K562 (cell line): ENCODE data around the gene CCNB1IP1. TPM values are rescaled to one million over a fixed set of nuclear protein-coding genes. Genes with fewer than 3 reads are reported as not detected.

Source experiments
- CREM ChIP-seq: IDR thresholded peaks from 2 replicates; pipeline ENCODE4 v1.6.1; 2014; ENCODE audit warnings: antibody characterized with exemption, low read depth
- GATA2 ChIP-seq: sonication (generic); formaldehyde crosslinking; IDR thresholded peaks from 2 replicates; pipeline ENCODE4 v1.4.0; 2020; ENCODE audit warnings: mild to moderate bottlenecking, missing genetic modification reagents
- NR2C1 ChIP-seq, 2 experiments: fragments of 450-650 bp; IDR thresholded peaks; 2 replicates each; pipeline ENCODE4 v1.6.1; 2017; ENCODE audit warnings: mild to moderate bottlenecking in 2 of 2, antibody characterized with exemption in 1 of 2, inconsistent platforms in 1 of 2, missing compliant biosample characterization in 1 of 2, missing genetic modification characterization in 1 of 2
- NR2C2 ChIP-seq, 2 experiments: fragments of 200-800 bp in 1 of 2; sonication (Bioruptor generic) in 1 of 2; sonication (generic) in 1 of 2; formaldehyde crosslinking in 1 of 2; IDR thresholded peaks; 2 replicates each; pipeline versions ENCODE4 v1.6.1 to v1.8.0; 2016 to 2022; ENCODE audit warnings: mild to moderate bottlenecking in 1 of 2, missing compliant biosample characterization in 1 of 2, missing genetic modification characterization in 1 of 2, missing genetic modification reagents in 1 of 2
- polyA plus RNA-seq, 8 experiments: library from polyadenylated mRNA; depleted of rRNA in 4 of 8; stranded (reverse) in 5 of 8; unstranded in 3 of 8; fragments of >200 nt; fragmentation: Nextera tagmentation in 2 of 8; fragmentation: Illumina TruSeq in 1 of 8; extraction: Ambion mirVana in 2 of 8; extraction: Trizol in 1 of 8; gene quantifications; 2 replicates each; pipeline versions ENCODE4 v1.2.1 to v1.2.3, GENCODE V29; 2011 to 2014; ENCODE audit warnings: inconsistent platforms in 1 of 8, missing spikeins in 1 of 8
- total RNA-seq, 7 experiments: library from RNA; depleted of rRNA in 6 of 7; stranded (reverse); fragments of >200 nt in 6 of 7; fragmentation: Illumina TruSeq in 2 of 7; extraction: Trizol in 2 of 7; gene quantifications; 2 replicates each; pipeline versions ENCODE4 v1.2.1 to v1.2.3, GENCODE V29; 2011 to 2021; ENCODE audit warnings: low replicate concordance in 1 of 7
- TF ChIP-seq, protein P1 (sequence below), 2 experiments: fragments of 450-650 bp; formaldehyde crosslinking in 1 of 2; IDR thresholded peaks; 2 replicates each; pipeline versions ENCODE4 v1.4.0 to v1.6.1; 2014 to 2020; ENCODE audit warnings: mild to moderate bottlenecking in 2 of 2, borderline replicate concordance in 1 of 2, low read depth in 1 of 2
- TF ChIP-seq, protein P2 (sequence below): fragments of 450-650 bp; formaldehyde crosslinking; IDR thresholded peaks from 2 replicates; pipeline ENCODE4 v1.4.0; 2020; ENCODE audit warnings: mild to moderate bottlenecking, moderate library complexity
- TF ChIP-seq, protein P3 (sequence below): fragments of 200-800 bp; sonication (Bioruptor generic); IDR thresholded peaks from 2 replicates; pipeline ENCODE4 v1.6.1; 2017; ENCODE audit warnings: missing genetic modification characterization, missing compliant biosample characterization
- TF ChIP-seq, protein P4 (sequence below): IDR thresholded peaks from 2 replicates; pipeline ENCODE4 v1.6.1; 2012; ENCODE audit warnings: low read depth, low read length, improper control_type of control experiment, borderline replicate concordance
- TF ChIP-seq, protein P5 (sequence below): fragments of 450-650 bp; formaldehyde crosslinking; IDR thresholded peaks from 2 replicates; pipeline ENCODE4 v1.4.0; 2022; ENCODE audit warnings: missing genetic modification characterization

Gene CCNB1IP1
- total and polyA plus RNA-seq, 9 of the 15 experiments (the other 6 are each of a cell fraction or from before 2014, with no cell fraction given), result 51.8 to 152 (median 81.0) TPM

DNA sequence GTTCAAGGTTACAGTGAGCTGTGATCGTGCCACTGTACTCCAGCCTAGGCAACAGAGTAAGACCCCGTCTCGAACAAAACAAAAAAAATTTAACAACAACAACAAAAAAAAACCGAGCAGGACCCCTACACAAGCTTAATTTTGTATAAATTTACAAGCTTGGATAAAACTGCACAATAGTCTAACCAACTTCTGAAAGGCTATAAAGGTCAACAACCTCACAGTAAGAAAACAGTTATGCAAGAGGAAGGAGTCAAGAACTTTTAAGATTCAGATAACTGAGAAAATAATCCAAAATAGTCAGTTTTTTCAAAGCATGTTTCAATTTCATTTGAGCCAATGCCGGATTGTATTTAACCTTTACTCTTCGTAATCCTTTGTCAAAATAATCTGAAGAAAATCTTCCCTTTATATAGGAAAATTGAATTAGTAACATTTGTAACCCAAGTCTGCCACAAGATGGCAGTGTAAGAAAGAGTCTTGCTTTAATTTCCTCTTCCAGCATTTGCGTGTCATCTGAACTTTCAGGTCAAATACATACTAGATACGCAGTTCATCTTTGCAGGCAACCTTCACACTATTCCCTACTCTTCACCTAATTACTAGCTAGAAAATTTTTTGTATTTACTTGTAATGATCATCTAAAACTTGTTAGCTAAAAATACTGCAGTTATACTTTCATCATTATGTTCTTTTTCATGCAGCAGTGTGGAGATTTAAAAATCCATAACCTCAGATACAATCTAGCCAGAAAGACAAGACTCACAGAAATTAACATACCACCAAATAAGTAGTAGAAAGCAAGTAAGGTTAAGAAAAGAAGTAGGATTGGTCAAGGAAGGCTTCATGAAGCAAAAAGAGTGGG lies 5.8 kb downstream of the CCNB1IP1 start (continued):
- TF ChIP-seq, protein P1, sequence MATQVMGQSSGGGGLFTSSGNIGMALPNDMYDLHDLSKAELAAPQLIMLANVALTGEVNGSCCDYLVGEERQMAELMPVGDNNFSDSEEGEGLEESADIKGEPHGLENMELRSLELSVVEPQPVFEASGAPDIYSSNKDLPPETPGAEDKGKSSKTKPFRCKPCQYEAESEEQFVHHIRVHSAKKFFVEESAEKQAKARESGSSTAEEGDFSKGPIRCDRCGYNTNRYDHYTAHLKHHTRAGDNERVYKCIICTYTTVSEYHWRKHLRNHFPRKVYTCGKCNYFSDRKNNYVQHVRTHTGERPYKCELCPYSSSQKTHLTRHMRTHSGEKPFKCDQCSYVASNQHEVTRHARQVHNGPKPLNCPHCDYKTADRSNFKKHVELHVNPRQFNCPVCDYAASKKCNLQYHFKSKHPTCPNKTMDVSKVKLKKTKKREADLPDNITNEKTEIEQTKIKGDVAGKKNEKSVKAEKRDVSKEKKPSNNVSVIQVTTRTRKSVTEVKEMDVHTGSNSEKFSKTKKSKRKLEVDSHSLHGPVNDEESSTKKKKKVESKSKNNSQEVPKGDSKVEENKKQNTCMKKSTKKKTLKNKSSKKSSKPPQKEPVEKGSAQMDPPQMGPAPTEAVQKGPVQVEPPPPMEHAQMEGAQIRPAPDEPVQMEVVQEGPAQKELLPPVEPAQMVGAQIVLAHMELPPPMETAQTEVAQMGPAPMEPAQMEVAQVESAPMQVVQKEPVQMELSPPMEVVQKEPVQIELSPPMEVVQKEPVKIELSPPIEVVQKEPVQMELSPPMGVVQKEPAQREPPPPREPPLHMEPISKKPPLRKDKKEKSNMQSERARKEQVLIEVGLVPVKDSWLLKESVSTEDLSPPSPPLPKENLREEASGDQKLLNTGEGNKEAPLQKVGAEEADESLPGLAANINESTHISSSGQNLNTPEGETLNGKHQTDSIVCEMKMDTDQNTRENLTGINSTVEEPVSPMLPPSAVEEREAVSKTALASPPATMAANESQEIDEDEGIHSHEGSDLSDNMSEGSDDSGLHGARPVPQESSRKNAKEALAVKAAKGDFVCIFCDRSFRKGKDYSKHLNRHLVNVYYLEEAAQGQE (IDR thresholded peaks at IDR 0.05; ENCODE audit: borderline replicate concordance), result peak; percentile 60; the same call in 1 of the 2 replicates
- TF ChIP-seq, protein P1 (CRISPR knock-in tag; IDR thresholded peaks at IDR 0.05; ENCODE audit: low read depth), result no peak
- 0 out of 2 replicates have a peak, but pooled peaks have one; percentile 7 for TF ChIP-seq CREM
- TF ChIP-seq GATA2 (CRISPR knock-in tag), result no peak
- TF ChIP-seq, protein P2, sequence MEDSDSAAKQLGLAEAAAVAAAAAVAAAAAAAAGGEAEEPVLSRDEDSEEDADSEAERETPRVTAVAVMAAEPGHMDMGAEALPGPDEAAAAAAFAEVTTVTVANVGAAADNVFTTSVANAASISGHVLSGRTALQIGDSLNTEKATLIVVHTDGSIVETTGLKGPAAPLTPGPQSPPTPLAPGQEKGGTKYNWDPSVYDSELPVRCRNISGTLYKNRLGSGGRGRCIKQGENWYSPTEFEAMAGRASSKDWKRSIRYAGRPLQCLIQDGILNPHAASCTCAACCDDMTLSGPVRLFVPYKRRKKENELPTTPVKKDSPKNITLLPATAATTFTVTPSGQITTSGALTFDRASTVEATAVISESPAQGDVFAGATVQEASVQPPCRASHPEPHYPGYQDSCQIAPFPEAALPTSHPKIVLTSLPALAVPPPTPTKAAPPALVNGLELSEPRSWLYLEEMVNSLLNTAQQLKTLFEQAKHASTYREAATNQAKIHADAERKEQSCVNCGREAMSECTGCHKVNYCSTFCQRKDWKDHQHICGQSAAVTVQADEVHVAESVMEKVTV (CRISPR knock-in tag), result peak; percentile 45; the same call in 1 of the 2 replicates
- TF ChIP-seq, protein P3, sequence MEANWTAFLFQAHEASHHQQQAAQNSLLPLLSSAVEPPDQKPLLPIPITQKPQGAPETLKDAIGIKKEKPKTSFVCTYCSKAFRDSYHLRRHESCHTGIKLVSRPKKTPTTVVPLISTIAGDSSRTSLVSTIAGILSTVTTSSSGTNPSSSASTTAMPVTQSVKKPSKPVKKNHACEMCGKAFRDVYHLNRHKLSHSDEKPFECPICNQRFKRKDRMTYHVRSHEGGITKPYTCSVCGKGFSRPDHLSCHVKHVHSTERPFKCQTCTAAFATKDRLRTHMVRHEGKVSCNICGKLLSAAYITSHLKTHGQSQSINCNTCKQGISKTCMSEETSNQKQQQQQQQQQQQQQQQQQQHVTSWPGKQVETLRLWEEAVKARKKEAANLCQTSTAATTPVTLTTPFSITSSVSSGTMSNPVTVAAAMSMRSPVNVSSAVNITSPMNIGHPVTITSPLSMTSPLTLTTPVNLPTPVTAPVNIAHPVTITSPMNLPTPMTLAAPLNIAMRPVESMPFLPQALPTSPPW, result no peak
- no peak for TF ChIP-seq NR2C2 (CRISPR knock-in tag; IDR thresholded peaks at IDR 0.05)
- peak; percentile 54 for TF ChIP-seq NR2C2 (tag; IDR thresholded peaks at IDR 0.05)
- TF ChIP-seq, protein P4, sequence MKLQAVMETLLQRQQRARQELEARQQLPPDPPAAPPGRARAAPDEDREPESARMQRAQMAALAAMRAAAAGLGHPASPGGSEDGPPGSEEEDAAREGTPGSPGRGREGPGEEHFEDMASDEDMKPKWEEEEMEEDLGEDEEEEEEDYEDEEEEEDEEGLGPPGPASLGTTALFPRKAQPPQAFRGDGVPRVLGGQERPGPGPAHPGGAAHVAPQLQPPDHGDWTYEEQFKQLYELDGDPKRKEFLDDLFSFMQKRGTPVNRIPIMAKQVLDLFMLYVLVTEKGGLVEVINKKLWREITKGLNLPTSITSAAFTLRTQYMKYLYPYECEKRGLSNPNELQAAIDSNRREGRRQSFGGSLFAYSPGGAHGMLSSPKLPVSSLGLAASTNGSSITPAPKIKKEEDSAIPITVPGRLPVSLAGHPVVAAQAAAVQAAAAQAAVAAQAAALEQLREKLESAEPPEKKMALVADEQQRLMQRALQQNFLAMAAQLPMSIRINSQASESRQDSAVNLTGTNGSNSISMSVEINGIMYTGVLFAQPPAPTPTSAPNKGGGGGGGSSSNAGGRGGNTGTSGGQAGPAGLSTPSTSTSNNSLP, result peak; percentile 68; the same call in 1 of the 2 replicates
- TF ChIP-seq, protein P5, sequence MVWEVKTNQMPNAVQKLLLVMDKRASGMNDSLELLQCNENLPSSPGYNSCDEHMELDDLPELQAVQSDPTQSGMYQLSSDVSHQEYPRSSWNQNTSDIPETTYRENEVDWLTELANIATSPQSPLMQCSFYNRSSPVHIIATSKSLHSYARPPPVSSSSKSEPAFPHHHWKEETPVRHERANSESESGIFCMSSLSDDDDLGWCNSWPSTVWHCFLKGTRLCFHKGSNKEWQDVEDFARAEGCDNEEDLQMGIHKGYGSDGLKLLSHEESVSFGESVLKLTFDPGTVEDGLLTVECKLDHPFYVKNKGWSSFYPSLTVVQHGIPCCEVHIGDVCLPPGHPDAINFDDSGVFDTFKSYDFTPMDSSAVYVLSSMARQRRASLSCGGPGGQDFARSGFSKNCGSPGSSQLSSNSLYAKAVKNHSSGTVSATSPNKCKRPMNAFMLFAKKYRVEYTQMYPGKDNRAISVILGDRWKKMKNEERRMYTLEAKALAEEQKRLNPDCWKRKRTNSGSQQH (CRISPR knock-in tag), result no peak
- TF ChIP-seq NR2C1 (IDR thresholded peaks at IDR 0.05), result 0 out of 2 replicates have a peak, but pooled peaks have one; percentile 37
- no peak for TF ChIP-seq NR2C1 (tag; IDR thresholded peaks at IDR 0.05)
